GM18520 (cell line): ENCODE measurements around the gene SEPHS1.

Experiments
- ATAC-seq: cut with Tn5 transposase; IDR thresholded peaks from one replicate; pipeline ENCODE4 v1.9.1; 2021; ENCODE audit not compliant: unreplicated experiment

SEPHS1 gene

GRCh38 chr10:13329565-13329964, 18.5 kb downstream of the SEPHS1 start:
- no peak for ATAC-seq

- no peak for ATAC-seq
Measured at GRCh38 chr10:13328613-13329012, 19.5 kb downstream of the SEPHS1 start.

GRCh38 chr10:13328126-13328525, 20.0 kb downstream of the SEPHS1 start:
- ATAC-seq: no peak

- ATAC-seq: no peak
Measured at GRCh38 chr10:13327534-13327933, 20.6 kb downstream of the SEPHS1 start.

DNA sequence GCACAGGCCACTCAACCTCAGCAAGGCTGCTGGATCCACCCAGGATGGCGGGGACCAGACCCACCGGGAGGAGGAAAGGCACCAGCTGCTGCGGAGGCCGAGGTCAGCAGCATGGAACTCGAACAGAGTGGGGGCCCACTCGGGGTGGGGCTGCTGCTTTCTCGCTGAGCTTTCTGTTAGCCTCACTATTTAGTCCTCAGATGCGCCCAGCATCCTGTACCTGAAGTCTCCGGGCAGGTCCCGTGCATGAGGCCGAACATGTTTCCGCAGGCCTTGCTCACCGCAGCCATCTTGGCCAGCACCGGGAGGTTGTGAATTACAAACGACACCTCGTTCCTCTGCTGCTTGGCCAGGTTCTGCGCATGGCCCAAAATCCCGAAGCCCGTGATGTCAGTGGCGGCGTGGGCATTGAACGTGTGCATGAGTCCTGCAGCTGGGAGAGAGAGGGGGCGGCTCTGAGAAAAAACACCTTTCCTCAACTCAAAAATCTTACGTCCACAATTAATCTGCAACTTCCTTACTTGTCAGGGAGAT, 25.4 kb downstream of the SEPHS1 start:
- ATAC-seq: no peak

DNA sequence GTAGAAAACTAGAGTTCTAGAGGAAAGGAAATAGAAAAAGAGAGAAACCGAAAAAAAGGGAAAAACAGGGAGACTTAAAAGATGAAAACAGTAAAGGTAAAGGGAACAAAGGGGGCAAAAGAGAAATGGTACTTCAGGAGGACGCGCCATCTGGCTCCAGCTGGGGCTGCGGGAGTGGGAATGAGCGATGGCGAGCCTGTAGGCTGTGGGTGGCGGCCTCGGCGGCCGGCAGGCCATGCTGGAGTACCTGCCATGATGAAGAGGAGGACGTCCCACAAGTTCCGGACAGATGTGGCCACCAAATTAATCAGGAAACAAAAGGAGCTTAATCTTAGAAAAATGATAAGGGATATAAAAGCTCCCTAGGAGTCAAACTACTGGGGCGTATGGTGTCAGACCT, 26.5 kb downstream of the SEPHS1 start:
- ATAC-seq: no peak

DNA sequence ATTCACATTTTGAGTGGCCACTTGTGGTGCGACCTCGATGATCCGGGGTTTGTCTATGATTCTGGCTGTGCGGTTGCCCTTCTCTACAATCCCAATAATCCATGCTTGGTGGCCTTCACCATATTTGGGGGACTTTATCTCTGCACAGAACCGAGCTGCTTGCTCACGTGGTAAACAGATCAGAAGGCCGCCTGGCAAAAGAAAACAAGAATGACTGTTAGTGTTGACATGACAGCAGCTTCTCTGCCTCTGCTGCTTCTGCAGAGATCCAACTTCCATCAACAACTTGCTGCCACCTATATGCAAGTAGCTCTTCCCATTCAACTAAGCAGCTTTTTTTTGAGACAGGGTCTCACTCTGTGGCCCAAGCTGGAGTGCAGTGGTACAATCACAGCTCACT, 28.9 kb downstream of the SEPHS1 start:
- no peak for ATAC-seq

- ATAC-seq: no peak
Measured at GRCh38 chr10:13317474-13317873, 30.6 kb downstream of the SEPHS1 start.

DNA sequence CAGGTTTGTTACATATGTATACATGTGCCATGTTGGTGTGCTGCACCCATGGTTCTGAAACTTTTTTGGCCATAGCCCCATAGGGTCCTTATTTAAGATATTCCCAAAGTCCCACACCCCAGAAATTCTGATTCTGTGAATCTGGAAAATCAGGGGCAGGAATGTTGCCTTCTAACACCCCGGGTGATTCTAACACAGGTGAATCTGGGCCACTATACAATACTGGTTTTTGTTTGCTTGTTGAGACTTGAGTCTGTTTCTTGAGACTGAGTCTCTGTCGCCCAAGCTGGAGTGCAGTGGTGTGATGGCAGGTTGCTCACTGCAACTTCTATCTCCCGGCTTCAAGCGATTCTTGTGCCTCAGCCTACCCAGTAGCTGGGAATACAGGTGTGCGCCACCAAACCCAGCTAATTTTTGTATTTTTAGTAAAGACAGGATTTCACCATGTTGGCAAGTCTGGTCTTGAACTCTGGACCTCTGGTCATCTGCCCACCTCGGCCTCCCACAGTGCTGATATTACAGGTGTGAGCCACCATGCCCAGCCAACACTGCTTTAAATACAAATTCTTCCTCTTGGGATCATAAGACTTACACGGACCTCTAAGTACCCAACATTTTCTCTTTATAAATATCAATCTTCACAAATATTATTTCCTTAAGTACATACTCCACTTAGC, 31.3 kb downstream of the SEPHS1 start:
- no peak for ATAC-seq

- ATAC-seq: no peak
Measured at GRCh38 chr10:13315361-13315760, 32.7 kb downstream of the SEPHS1 start.

DNA sequence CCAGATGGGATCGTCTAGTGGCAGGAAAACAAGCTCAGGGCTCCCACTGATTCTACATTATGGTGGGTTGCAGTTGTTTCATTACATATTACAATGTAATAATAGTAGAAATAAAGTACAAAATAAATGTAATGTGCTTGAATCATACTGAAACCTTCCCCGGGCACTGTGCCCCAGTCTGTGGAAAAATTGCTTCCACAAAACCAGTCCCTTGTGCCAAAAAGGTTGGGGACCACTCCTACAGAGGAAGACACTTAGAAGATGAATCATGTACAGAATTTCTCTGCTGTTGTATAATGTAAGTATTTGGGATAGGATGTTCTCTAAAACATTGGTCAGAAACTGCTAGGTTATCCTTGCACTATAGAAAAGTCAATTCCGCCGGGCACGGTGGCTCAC, 36.9 kb downstream of the SEPHS1 start:
- ATAC-seq: no peak

DNA sequence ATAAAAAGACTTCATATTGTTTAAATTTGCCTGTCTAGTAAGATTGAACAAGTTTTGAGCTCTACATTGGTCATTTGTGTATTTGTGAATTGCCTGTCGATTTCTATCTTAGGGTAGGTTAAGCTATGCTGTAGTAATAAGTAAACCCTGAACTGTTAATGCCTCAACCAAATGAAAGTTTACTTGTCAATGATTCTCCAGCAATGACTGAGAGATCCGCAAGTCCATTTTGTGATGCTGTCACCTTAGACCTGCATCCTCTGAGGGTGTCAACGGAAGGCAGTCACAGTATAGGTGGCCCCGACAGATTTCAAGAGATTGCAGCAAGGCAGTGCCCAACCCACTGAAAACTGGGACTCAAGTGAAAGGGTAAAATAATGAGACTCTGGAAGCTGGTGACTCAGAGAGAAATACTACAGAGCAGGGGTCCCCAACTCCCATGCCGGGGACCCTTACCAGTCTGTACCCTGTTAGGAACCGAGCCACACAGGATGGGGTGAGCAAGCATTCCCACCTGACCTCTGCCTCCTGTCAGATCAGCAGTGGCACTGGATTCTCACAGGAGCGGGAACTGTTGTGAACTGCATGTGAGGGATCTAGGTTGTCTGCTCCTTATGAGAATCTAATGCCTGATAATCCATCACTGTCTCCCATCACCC, 37.4 kb downstream of the SEPHS1 start:
- no peak for ATAC-seq

DNA sequence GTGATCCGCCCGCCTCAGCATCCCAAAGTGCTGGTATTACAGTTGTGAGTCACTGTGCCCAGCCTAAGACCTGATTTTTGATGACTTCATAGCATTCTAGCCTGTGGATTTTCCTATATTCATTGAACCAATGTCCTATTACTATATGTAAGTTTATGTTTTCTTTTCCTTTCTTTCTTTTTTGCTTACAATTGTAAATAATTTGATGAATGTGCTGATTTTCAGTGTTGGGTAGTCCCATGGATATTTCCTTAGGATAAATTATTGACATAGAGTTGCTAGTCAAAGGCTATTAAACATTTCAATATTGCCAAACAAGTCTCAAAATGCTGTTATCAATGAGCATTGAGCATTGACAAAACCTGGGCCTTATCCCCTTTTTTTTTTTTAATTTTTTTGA, 38.3 kb downstream of the SEPHS1 start:
- no peak for ATAC-seq

DNA sequence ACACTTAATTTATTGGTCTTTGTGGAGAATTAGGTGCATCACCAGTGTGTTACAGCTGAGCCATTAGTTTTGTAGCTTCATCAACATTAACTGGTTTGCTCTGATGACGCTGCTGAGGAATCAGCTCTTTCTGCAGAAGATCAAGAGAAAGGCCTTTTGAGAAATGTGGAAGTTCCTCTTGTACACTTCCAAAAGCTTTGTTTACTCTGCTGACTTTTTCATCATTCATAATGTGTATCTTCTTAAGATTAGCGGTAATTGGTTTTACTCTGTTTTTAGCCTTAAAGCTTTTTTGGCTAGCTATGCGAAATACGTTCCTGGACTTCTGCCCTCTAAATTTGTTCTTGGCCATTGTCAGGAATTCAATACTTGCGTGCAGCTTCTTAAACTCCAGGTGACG, 40.0 kb downstream of the SEPHS1 start:
- no peak for ATAC-seq

- no peak for ATAC-seq
Measured at GRCh38 chr10:13306103-13306502, 42.0 kb downstream of the SEPHS1 start.

GRCh38 chr10:13302821-13303555, 45.1 kb downstream of the SEPHS1 start:
- no peak for ATAC-seq

DNA sequence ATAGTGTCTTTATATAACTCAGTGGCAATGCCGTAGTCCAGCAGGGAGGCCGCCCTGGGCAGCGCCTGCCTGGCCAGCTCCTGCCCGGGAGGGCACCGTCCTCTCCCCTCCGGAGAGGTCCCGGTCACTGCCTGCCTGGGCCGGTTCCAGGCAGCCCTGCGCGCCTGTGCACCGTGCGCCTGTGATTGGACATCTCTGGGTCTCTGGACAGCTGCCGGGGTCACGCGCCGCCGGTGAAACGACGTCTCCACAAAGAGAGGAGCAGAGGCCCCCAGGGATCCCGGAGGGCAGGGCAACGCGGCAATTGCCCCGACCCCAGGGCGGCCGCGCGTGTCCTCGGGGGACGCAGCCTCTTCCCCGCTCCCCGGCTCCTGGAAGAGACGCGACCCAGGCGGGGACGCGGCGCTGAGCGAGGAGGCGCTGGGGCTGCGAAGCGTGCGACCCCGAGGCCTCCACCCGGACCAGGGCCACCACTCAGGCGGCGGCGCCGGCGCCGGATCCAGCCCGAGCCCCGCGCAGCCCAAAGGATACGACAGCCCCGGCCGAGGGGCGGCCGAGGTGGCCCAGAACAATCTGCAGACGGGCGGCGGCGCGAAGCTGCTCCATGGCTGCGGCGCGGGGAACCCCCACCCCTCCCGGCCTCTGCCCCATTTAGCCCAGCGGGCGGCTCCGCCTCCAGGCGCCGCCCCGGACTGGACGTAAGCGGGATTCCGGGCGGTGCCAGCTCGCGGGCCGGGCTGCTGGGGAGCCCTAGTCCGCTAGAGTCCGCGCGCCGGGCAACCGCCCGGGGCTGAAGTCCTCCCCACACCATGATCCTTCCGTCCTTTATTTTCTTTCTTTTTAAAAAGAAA, 48.4 kb downstream of the SEPHS1 start, which contains the start of gene PHYH:
PHYH (minus strand) TSS at position 628 of the 851 bp plus-strand sequence; CDS start at position 606, 22 bp downstream.
- peak; percentile 61 for ATAC-seq

DNA sequence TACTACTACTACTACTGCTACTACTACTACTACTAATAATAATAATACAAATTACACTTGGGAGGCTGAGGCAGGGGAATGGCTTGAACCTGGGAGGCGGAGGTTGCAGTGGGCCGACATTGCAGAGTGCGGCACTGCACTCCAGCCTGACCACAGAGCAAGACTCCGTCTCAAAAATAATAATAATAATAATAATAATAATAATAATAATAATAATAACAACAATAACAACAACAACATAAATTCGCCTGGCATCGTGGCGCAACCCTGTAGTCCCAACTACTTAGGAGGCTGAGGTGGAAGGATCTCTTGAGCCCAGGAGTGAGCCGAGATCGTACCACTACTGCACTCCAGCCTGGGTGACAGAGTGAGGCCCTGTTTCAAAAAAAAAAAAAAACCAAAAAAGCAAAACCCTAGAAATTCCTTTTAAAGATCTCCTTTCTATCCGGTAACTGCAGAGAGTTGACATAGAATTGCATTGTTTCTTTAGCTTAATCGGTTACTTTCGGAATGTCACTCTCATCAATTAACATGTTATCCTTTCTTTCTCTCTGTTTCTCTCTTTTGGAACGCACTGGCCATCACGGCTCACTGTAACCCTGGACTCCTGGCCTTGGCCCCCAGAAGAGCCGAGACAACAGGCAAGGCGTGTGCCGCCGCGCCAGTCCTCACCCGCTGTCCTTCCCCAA, 49.2 kb downstream of the SEPHS1 start:
- ATAC-seq: no peak

DNA sequence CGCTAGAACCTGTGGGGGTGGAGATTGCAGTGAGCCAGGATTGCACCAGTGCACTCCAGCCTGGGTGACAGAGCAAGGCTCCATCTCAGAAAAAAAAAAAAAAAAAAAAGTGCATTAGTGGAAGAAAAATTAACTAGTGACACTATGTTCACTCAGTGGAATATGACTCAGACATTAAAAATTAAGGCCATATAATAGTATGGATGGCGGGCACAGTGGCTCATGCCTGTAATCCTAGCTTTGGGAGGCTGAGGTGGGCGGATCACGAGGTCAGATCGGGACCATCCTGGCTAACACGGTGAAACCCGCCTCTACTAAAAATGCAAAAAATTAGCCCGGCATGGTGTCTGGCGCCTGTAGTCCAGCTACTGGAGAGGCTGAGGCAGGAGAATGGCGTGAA, 51.6 kb downstream of the SEPHS1 start:
- ATAC-seq: no peak

- no peak for ATAC-seq
Measured at GRCh38 chr10:13294784-13295183, 53.3 kb downstream of the SEPHS1 start.
